Activated naive CD4-positive, alpha-beta T cell treated with anti-CD3 and anti-CD28 coated beads for 36 hours (primary cell): ENCODE measurements around the gene NAA15. TPM values are rescaled to one million over a fixed set of nuclear protein-coding genes. Genes with fewer than 3 reads are reported as not detected.

ENCODE experiments used
- total RNA-seq, 2 experiments: library from RNA; stranded (reverse); gene quantifications; one replicate each; pipeline ENCODE4 v1.2.3, GENCODE V29; 2021

Gene NAA15
- total RNA-seq, 2 experiments from 2014 or later, result 91.5 to 94.0 TPM

Other genes starting within 250 kb of the NAA15 start
- 10 to 100 TPM; 25.1 to 25.6 TPM for gene ELF2, start 124.3 kb upstream of the NAA15 start, total RNA-seq
- not detected for gene MGARP, start 21.3 kb upstream of the NAA15 start, total RNA-seq
- 10 to 100 TPM; 43.4 to 44.2 TPM for gene NDUFC1, start 972 bp downstream of the NAA15 start, total RNA-seq
- 1 to 10 TPM; 8.0 TPM for gene RAB33B, start 152.6 kb downstream of the NAA15 start, total RNA-seq